ENCODE results near the gene TMEM184B.

The TMEM184B gene

DNA sequence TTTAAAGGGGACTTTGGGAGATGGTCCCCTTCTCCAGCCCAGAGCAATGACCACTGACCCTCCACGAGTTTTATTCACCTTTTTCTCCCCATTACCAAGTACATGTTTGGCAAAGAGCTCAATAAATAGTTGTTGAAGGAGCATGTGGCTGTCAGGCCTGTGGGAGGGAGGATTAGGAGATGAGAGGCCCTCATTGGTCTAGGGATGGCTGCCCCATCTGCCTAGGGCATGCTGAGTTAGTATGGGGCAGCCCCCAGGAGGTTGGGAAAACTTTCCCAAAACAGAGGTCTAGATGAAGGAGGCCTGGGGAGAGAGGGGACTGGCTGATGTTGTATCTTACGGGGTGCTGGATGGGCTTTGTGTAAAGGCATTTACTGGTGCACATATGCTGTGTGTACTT, 60.4 kb downstream of the TMEM184B start:
- Histone ChIP-seq H3K79me1 (ENCODE audit: low read length) (no peaks in the 10 kb centered on the region), H3K9me3 (ENCODE audit: insufficient read depth, low read depth, low read length) (no peaks in the 10 kb centered on the region), H3K23ac (ENCODE audit: low read length) (no peak overlapping the region), H3K36me3 (ENCODE audit: control insufficient read depth in 1 of 2, insufficient read depth in 2 of 2, low read length in 2 of 2) (peaks cover 10 to 12% of the 10 kb centered on the region in 2 experiments), H2BK12ac (ENCODE audit: low read length) (no peak overlapping the region), H2AK5ac (ENCODE audit: low read length) (no peak overlapping the region), H3K27me3 (ENCODE audit: insufficient read depth, low read length) (no peaks in the 10 kb centered on the region), H4K12ac (ENCODE audit: low read depth, low read length) (no peak overlapping the region), H4K8ac (ENCODE audit: low read depth, low read length) (no peak overlapping the region), H3K4me2 (ENCODE audit: low read length) (no peak overlapping the region), H2BK120ac (ENCODE audit: insufficient read depth, low read length, poor library complexity) (no peak overlapping the region), H3K14ac (ENCODE audit: low read length) (no peak overlapping the region), H4K91ac (ENCODE audit: low read depth, low read length) (no peak overlapping the region), H2BK5ac (ENCODE audit: low read depth, low read length, poor library complexity) (no peak overlapping the region), H3K27ac (ENCODE audit: low read depth, low read length) (no peak overlapping the region), H3K4me3 (ENCODE audit: low read depth, low read length) (no peak overlapping the region), H3K79me2 (ENCODE audit: control insufficient read depth, insufficient read depth, low read length, poor library complexity) (peaks cover 2% of the 10 kb centered on the region), H2AFZ (ENCODE audit: insufficient read depth, low read length, poor library complexity) (no peak overlapping the region), H3K18ac (ENCODE audit: low read length) (no peak overlapping the region), H3K4ac (ENCODE audit: low read depth, low read length) (no peak overlapping the region), H3K9ac (ENCODE audit: low read length) (no peak overlapping the region), H3K4me1 (ENCODE audit: control insufficient read depth in 1 of 2, insufficient read depth in 2 of 2, low read length in 2 of 2) (peaks cover 8 to 10% of the 10 kb centered on the region in 2 experiments)
- peak in 1 of 2 donors; percentile 13 for DNase-seq
- WGBS (ENCODE audit: extremely low coverage, insufficient coverage, insufficient read length), result no CpG with 5 or more reads among the region's 2 CpGs

DNA sequence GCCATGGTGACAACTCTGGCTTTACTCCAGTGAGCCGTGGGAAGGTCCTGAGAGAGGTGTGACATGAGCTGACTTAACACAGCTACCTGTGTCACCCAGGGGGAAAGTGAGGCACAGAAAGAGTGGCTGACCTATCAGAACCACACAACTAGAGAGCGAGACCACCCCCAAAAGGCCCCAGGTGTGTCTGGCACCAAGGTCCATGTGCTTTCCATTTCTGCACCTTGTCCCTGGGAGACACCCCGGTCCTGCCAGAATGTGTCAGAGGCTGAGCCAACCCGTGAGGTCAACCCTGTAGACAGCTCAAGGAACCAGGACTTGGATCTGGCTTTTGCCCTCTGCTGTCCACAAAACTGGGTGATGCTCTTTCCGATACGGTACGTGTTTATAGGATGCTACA, 61.3 kb downstream of the TMEM184B start:
- Histone ChIP-seq H3K14ac (ENCODE audit: low read length) (no peak overlapping the region), H3K4me3 (ENCODE audit: low read depth, low read length) (no peak overlapping the region), H2AFZ (ENCODE audit: insufficient read depth, low read length, poor library complexity) (no peak overlapping the region), H2BK120ac (ENCODE audit: insufficient read depth, low read length, poor library complexity) (no peak overlapping the region), H3K36me3 (ENCODE audit: control insufficient read depth in 1 of 2, insufficient read depth in 2 of 2, low read length in 2 of 2) (peaks cover 10 to 12% of the 10 kb centered on the region in 2 experiments), H4K91ac (ENCODE audit: low read depth, low read length) (no peak overlapping the region), H3K18ac (ENCODE audit: low read length) (no peak overlapping the region), H3K27me3 (ENCODE audit: insufficient read depth, low read length) (no peaks in the 10 kb centered on the region), H3K4me1 (ENCODE audit: control insufficient read depth in 1 of 2, insufficient read depth in 2 of 2, low read length in 2 of 2) (peaks cover 8 to 10% of the 10 kb centered on the region in 2 experiments), H3K9me3 (ENCODE audit: insufficient read depth, low read depth, low read length) (no peaks in the 10 kb centered on the region), H3K79me2 (ENCODE audit: control insufficient read depth, insufficient read depth, low read length, poor library complexity) (peaks cover 2% of the 10 kb centered on the region), H3K79me1 (ENCODE audit: low read length) (no peaks in the 10 kb centered on the region), H3K23ac (ENCODE audit: low read length) (no peak overlapping the region), H2BK12ac (ENCODE audit: low read length) (no peak overlapping the region), H3K27ac (ENCODE audit: low read depth, low read length) (no peak overlapping the region), H3K9ac (ENCODE audit: low read length) (no peak overlapping the region), H2AK5ac (ENCODE audit: low read length) (no peak overlapping the region), H2BK5ac (ENCODE audit: low read depth, low read length, poor library complexity) (no peak overlapping the region), H3K4me2 (ENCODE audit: low read length) (no peak overlapping the region), H4K12ac (ENCODE audit: low read depth, low read length) (no peak overlapping the region), H3K4ac (ENCODE audit: low read depth, low read length) (no peak overlapping the region), H4K8ac (ENCODE audit: low read depth, low read length) (no peak overlapping the region)
- WGBS (ENCODE audit: extremely low coverage, insufficient coverage, insufficient read length), result no CpG with 5 or more reads among the region's 7 CpGs
- peak in 1 of 2 donors; percentile 32 for DNase-seq

GRCh38 chr22:38208551-38208968, 64.2 kb downstream of the TMEM184B start:
- Histone ChIP-seq H3K14ac (ENCODE audit: low read length) (no peak overlapping the region), H2AK5ac (ENCODE audit: low read length) (no peak overlapping the region), H3K4me2 (ENCODE audit: low read length) (no peak overlapping the region), H3K9me3 (ENCODE audit: insufficient read depth, low read depth, low read length) (no peaks in the 10 kb centered on the region), H3K4me3 (ENCODE audit: low read depth, low read length) (no peak overlapping the region), H3K4ac (ENCODE audit: low read depth, low read length) (no peak overlapping the region), H3K4me1 (ENCODE audit: control insufficient read depth in 1 of 2, insufficient read depth in 2 of 2, low read length in 2 of 2) (peaks cover 2 to 3% of the 10 kb centered on the region in 2 experiments), H2BK5ac (ENCODE audit: low read depth, low read length, poor library complexity) (no peak overlapping the region), H3K79me1 (ENCODE audit: low read length) (no peaks in the 10 kb centered on the region), H4K91ac (ENCODE audit: low read depth, low read length) (no peak overlapping the region), H4K8ac (ENCODE audit: low read depth, low read length) (no peak overlapping the region), H3K27ac (ENCODE audit: low read depth, low read length) (no peak overlapping the region), H2BK120ac (ENCODE audit: insufficient read depth, low read length, poor library complexity) (no peak overlapping the region), H4K12ac (ENCODE audit: low read depth, low read length) (no peak overlapping the region), H2BK12ac (ENCODE audit: low read length) (no peak overlapping the region), H3K23ac (ENCODE audit: low read length) (no peak overlapping the region), H3K79me2 (ENCODE audit: control insufficient read depth, insufficient read depth, low read length, poor library complexity) (peaks cover 3% of the 10 kb centered on the region), H3K36me3 (ENCODE audit: control insufficient read depth in 1 of 2, insufficient read depth in 2 of 2, low read length in 2 of 2) (peaks cover 2 to 12% of the 10 kb centered on the region in 2 experiments), H3K18ac (ENCODE audit: low read length) (no peak overlapping the region), H2AFZ (ENCODE audit: insufficient read depth, low read length, poor library complexity) (peak overlapping the region; percentile 30), H3K9ac (ENCODE audit: low read length) (no peak overlapping the region), H3K27me3 (ENCODE audit: insufficient read depth, low read length) (no peaks in the 10 kb centered on the region)
- WGBS (ENCODE audit: extremely low coverage, insufficient coverage, insufficient read length), result no CpG with 5 or more reads among the region's 6 CpGs
- DNase-seq, result no peak

DNA sequence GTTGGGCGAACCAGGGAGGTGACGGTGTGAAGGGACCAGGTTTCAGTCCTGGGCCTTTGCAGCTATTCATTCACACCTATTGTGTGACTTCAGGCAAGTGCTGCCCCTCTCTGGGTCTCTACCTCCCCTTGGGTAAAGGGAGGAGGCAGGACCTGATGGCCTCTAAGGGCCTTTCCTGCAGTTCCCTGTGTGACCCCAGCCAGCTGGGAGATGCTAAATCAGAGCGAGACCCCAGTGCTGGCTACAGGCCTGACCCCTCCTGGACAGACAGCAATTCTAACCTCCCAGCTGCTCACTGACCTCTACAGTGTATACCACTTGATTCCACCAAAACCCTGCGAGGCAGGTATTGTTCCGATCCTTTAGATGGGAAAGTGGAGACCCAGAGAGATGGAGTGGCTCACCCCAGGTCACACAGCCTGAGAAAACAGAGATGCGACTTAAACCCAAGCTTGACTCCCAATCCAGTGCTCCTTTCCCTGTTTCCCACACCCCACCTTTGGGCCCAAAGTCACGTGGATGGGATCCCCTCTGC, 64.8 kb downstream of the TMEM184B start:
- Histone ChIP-seq H3K36me3 (ENCODE audit: control insufficient read depth in 1 of 2, insufficient read depth in 2 of 2, low read length in 2 of 2) (peaks cover 2 to 12% of the 10 kb centered on the region in 2 experiments), H2AK5ac (ENCODE audit: low read length) (no peak overlapping the region), H3K4me3 (ENCODE audit: low read depth, low read length) (no peak overlapping the region), H3K18ac (ENCODE audit: low read length) (no peak overlapping the region), H3K27ac (ENCODE audit: low read depth, low read length) (no peak overlapping the region), H3K79me1 (ENCODE audit: low read length) (peaks cover 3% of the 10 kb centered on the region), H4K91ac (ENCODE audit: low read depth, low read length) (no peak overlapping the region), H3K27me3 (ENCODE audit: insufficient read depth, low read length) (no peaks in the 10 kb centered on the region), H3K4ac (ENCODE audit: low read depth, low read length) (no peak overlapping the region), H3K14ac (ENCODE audit: low read length) (no peak overlapping the region), H4K12ac (ENCODE audit: low read depth, low read length) (no peak overlapping the region), H3K23ac (ENCODE audit: low read length) (no peak overlapping the region), H4K8ac (ENCODE audit: low read depth, low read length) (no peak overlapping the region), H2BK5ac (ENCODE audit: low read depth, low read length, poor library complexity) (no peak overlapping the region), H3K9me3 (ENCODE audit: insufficient read depth, low read depth, low read length) (no peaks in the 10 kb centered on the region), H2BK12ac (ENCODE audit: low read length) (no peak overlapping the region), H2AFZ (ENCODE audit: insufficient read depth, low read length, poor library complexity) (no peak overlapping the region), H3K9ac (ENCODE audit: low read length) (no peak overlapping the region), H3K79me2 (ENCODE audit: control insufficient read depth, insufficient read depth, low read length, poor library complexity) (peaks cover 5% of the 10 kb centered on the region), H3K4me1 (ENCODE audit: control insufficient read depth in 1 of 2, insufficient read depth in 2 of 2, low read length in 2 of 2) (peaks cover 7% of the 10 kb centered on the region in 2 experiments), H2BK120ac (ENCODE audit: insufficient read depth, low read length, poor library complexity) (no peak overlapping the region), H3K4me2 (ENCODE audit: low read length) (no peak overlapping the region)
- DNase-seq, result peak in 1 of 2 donors; percentile 2
- WGBS (ENCODE audit: extremely low coverage, insufficient coverage, insufficient read length), result no CpG with 5 or more reads among the region's 7 CpGs

Measured in trophoblast cell (in vitro differentiated cells and primary cell).